Lower leg skin (tissue), 3 donors: ENCODE measurements around the gene FFAR4.

Source experiments
- POLR2A ChIP-seq, 2 donors: fragments of 450-650 bp; IDR thresholded peaks; one replicate each; pipeline ENCODE4 v1.6.1; 2016 to 2017; ENCODE audit warnings: antibody characterized with exemption in 2 of 2, mild to moderate bottlenecking in 1 of 2, moderate library complexity in 1 of 2
- TF ChIP-seq, protein P1 (sequence below), 3 donors: fragments of 450-650 bp; IDR thresholded peaks; one replicate each; pipeline ENCODE4 v1.5.1; 2016; ENCODE audit warnings: antibody characterized with exemption in 3 of 3, mild to moderate bottlenecking in 3 of 3, moderate library complexity in 2 of 3

DNA sequence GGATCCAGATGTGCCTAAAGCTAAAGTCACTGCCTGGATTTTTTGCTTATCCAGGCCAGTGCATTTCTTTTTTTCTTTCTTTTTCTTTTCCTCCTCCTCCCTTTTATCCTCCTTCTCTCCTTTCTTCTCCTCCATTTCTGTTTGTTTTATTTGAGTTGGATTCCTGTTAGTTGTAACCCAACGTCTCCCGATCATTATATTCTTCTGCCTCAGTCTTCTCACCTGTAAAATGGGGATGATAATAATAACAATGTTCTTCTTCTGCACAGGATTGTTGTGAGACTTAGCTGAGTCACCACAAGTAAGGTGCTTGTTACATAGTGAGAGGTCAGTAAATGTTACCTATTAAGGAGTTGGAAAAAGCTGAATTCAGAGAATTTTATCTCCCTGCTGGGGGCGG, 13.7 kb upstream of the FFAR4 start:
- TF ChIP-seq, protein P1, sequence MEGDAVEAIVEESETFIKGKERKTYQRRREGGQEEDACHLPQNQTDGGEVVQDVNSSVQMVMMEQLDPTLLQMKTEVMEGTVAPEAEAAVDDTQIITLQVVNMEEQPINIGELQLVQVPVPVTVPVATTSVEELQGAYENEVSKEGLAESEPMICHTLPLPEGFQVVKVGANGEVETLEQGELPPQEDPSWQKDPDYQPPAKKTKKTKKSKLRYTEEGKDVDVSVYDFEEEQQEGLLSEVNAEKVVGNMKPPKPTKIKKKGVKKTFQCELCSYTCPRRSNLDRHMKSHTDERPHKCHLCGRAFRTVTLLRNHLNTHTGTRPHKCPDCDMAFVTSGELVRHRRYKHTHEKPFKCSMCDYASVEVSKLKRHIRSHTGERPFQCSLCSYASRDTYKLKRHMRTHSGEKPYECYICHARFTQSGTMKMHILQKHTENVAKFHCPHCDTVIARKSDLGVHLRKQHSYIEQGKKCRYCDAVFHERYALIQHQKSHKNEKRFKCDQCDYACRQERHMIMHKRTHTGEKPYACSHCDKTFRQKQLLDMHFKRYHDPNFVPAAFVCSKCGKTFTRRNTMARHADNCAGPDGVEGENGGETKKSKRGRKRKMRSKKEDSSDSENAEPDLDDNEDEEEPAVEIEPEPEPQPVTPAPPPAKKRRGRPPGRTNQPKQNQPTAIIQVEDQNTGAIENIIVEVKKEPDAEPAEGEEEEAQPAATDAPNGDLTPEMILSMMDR (IDR thresholded peaks at IDR 0.05), result no peak
- no peak for TF ChIP-seq POLR2A (IDR thresholded peaks at IDR 0.05)
